Calu3 (cell line): ENCODE data around the gene PRPF6. TPM values are rescaled to one million over a fixed set of nuclear protein-coding genes. Genes with fewer than 3 reads are reported as not detected.
"Not testable (repeated sequence)": the region's sequence is repeated elsewhere in the genome, so short reads cannot be mapped to it uniquely, and the experiment has no call there.

Source experiments
- BruUV-seq: library from RNA; stranded (reverse); fragments of 400-500 nt; replicated peaks from 2 replicates; lab custom pipeline; 2021; lab: Mats Ljungman, UMichigan
- CTCF ChIA-PET: fragments of 300-600 bp; sonication (Branson Sonifier 250); formaldehyde crosslinking; loops from one replicate; lab custom pipeline; 2022; ENCODE audit warnings: antibody characterized with exemption; lab: Charles Lee
- DNase-seq: peaks from one replicate; pipeline ENCODE4 v3.0.0; 2022
- H3K27ac Mint-ChIP-seq: one replicate; pipeline ENCODE4 v1.8.0; 2022; ENCODE audit warnings: mixed read lengths; ENCODE audit not compliant: unreplicated experiment
- H3K27me3 Mint-ChIP-seq: one replicate; pipeline ENCODE4 v1.8.0; 2022; ENCODE audit warnings: mixed read lengths; ENCODE audit not compliant: unreplicated experiment
- H3K36me3 Mint-ChIP-seq: one replicate; pipeline ENCODE4 v1.8.0; 2022; ENCODE audit warnings: mild to moderate bottlenecking, moderate library complexity, mixed read lengths; ENCODE audit not compliant: insufficient read depth, unreplicated experiment
- H3K4me1 Mint-ChIP-seq: one replicate; pipeline ENCODE4 v1.8.0; 2022; ENCODE audit warnings: mild to moderate bottlenecking, low read depth, mixed read lengths; ENCODE audit not compliant: unreplicated experiment
- H3K4me3 Mint-ChIP-seq: one replicate; pipeline ENCODE4 v1.8.0; 2022; ENCODE audit warnings: mild to moderate bottlenecking, low read depth, moderate library complexity, mixed read lengths; ENCODE audit not compliant: unreplicated experiment
- H3K9me3 Mint-ChIP-seq: one replicate; pipeline ENCODE4 v1.8.0; 2022; ENCODE audit warnings: low read depth, mixed read lengths; ENCODE audit not compliant: unreplicated experiment
- intact Hi-C: fragments of 100-400 bp; cut with micrococcal nuclease; formaldehyde crosslinking; loops from one replicate; pipeline ENCODE4 v1.10.0; 2022; ENCODE audit not compliant: unreplicated experiment
- total RNA-seq: library from RNA; stranded (reverse); gene quantifications from 2 replicates; pipeline ENCODE4 v1.2.3, GENCODE V29; 2022
- TF ChIP-seq, protein P1 (sequence below): fragments of 200-600 bp; IDR thresholded peaks from one replicate; pipeline ENCODE4 v1.8.0; 2022; ENCODE audit warnings: antibody characterized with exemption; ENCODE audit not compliant: unreplicated experiment

PRPF6 gene
- total RNA-seq, 1 experiment from 2014 or later: 113 TPM

- BruUV-seq: no TSS peak
- H3K4me1 Mint-ChIP-seq: peaks cover 46% of the 10 kb centered on the region
- H3K27me3 Mint-ChIP-seq: no peaks in the 10 kb centered on the region
- peak overlapping the region; percentile 0 for H3K27ac Mint-ChIP-seq
- intact Hi-C loops: loop anchor here (5.0 kb wide), 1 partner anchor 436 kb away; the partner anchor contains the start of gene PTK6
- H3K9me3 Mint-ChIP-seq: no peaks in the 10 kb centered on the region
- DNase-seq: no peak
- peaks cover 63% of the 10 kb centered on the region for H3K36me3 Mint-ChIP-seq
- CTCF ChIA-PET: interaction anchor here (1.0 to 2.6 kb wide), 5 partner anchors 16 to 435 kb away, joined by 3 to 31 read pairs (median 5); partner anchors contain the start of genes TPD52L2 and UCKL1
- peak overlapping the region; percentile 39 for H3K4me3 Mint-ChIP-seq
- TF ChIP-seq, protein P1, sequence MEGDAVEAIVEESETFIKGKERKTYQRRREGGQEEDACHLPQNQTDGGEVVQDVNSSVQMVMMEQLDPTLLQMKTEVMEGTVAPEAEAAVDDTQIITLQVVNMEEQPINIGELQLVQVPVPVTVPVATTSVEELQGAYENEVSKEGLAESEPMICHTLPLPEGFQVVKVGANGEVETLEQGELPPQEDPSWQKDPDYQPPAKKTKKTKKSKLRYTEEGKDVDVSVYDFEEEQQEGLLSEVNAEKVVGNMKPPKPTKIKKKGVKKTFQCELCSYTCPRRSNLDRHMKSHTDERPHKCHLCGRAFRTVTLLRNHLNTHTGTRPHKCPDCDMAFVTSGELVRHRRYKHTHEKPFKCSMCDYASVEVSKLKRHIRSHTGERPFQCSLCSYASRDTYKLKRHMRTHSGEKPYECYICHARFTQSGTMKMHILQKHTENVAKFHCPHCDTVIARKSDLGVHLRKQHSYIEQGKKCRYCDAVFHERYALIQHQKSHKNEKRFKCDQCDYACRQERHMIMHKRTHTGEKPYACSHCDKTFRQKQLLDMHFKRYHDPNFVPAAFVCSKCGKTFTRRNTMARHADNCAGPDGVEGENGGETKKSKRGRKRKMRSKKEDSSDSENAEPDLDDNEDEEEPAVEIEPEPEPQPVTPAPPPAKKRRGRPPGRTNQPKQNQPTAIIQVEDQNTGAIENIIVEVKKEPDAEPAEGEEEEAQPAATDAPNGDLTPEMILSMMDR: no peak
Observed at GRCh38 chr20:63973160-63973479, 7.8 kb upstream of the PRPF6 start.

GRCh38 chr20:63973636-63974401 lies 7.1 kb upstream of the PRPF6 start:
- Mint-ChIP-seq H3K9me3 (no peaks in the 10 kb centered on the region), H3K27me3 (no peaks in the 10 kb centered on the region), H3K4me3 (peak overlapping the region; percentile 39), H3K36me3 (peaks cover 63% of the 10 kb centered on the region), H3K27ac (peak overlapping the region; percentile 0), H3K4me1 (peaks cover 44% of the 10 kb centered on the region)
- TF ChIP-seq, protein P1: peak; percentile 99
- CTCF ChIA-PET: interaction anchor here (0.6 to 2.6 kb wide), 9 partner anchors 17 to 436 kb away, joined by 3 to 31 read pairs (median 4); partner anchors contain the start of genes TPD52L2 and UCKL1
- intact Hi-C loops: loop anchor here (5.0 kb wide), 1 partner anchor 437 kb away; the partner anchor contains the start of gene PTK6
- peak; percentile 98 for DNase-seq
- no TSS peak for BruUV-seq

DNA sequence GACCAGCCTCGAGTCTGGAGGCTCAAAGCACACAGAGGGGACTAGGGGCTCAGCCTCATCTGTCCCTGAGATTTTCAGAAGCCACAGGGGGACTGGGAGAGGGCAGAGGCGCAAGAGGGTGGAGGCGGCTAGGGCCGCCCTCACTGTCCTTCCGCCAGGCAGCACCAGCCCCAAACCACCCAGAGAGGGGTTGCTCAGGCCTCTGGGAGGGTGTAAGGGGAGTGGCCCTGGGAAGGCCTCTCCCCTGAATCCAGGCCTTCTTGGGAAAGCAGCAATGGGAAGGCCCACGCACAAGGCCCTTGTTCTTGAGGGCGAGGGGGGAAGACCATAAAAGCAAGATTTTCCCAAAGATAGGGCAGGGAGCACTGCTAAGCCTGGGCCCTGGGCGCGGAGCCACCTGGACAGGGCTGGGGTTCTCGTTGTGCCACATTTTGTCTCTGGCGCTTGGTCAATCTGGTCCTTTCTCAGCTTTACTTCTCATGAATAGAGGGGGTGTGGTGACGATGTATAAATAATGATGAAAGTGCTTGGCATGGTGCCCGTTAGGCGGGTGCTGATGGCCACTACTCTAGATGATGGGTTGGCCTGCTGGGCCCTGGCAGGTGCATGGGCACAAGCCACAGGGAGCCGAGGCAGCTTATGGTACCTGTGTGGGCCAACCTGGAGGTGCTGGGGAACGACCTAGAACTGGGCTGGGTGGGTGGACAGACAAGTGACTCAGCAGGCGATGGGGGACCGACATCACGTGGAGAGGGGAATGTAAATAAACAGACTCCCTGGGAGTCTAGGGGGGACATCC lies 6.3 kb upstream of the PRPF6 start:
- Mint-ChIP-seq H3K4me3 (peak overlapping the region; percentile 39), H3K9me3 (no peaks in the 10 kb centered on the region), H3K27ac (no peak overlapping the region), H3K36me3 (peaks cover 64% of the 10 kb centered on the region), H3K4me1 (peaks cover 43% of the 10 kb centered on the region), H3K27me3 (no peaks in the 10 kb centered on the region)
- peak; percentile 65 for DNase-seq
- CTCF ChIA-PET: interaction anchor here (0.6 to 2.6 kb wide), 7 partner anchors 17 to 436 kb away, joined by 3 to 31 read pairs (median 5); partner anchors contain the start of genes TPD52L2 and UCKL1
- intact Hi-C loops: loop anchor here (5.0 kb wide), 1 partner anchor 437 kb away; the partner anchor contains the start of gene PTK6
- TF ChIP-seq, protein P1: no peak
- BruUV-seq: TSS peak; percentile 4

GRCh38 chr20:63976511-63976910 lies 4.4 kb upstream of the PRPF6 start:
- DNase-seq, H3K27me3 Mint-ChIP-seq, intact Hi-C loops, H3K9me3 Mint-ChIP-seq, H3K4me3 Mint-ChIP-seq, H3K27ac Mint-ChIP-seq, BruUV-seq, CTCF ChIA-PET: not testable (repeated sequence)
- peaks cover 60% of the 10 kb centered on the region for H3K4me1 Mint-ChIP-seq
- peaks cover 72% of the 10 kb centered on the region for H3K36me3 Mint-ChIP-seq
